OCI-LY1 (cell line): Measurements from ENCODE around the gene USP7.

ENCODE experiments used
- CTCF ChIP-seq: fragments of 200-600 bp; sonication (generic), shearing (Covaris generic); IDR thresholded peaks from 2 replicates; pipeline ENCODE4 v1.5.1; 2017; ENCODE audit warnings: mild to moderate bottlenecking, antibody characterized with exemption, low read length, moderate library complexity, mixed read lengths
- EZH2 ChIP-seq: fragments of 200-600 bp; sonication (generic), shearing (Covaris generic); IDR thresholded peaks from 2 replicates; pipeline ENCODE4 v1.8.0; 2017; ENCODE audit warnings: borderline replicate concordance, mixed run types, mild to moderate bottlenecking, antibody characterized with exemption, low read length, moderate library complexity, mixed read lengths

- TF ChIP-seq CTCF (no peak), EZH2 (no peak)
These were observed 85.2 kb downstream of the USP7 start for GRCh38 chr16:8878523-8878911.
